Stomach (tissue), 9 donors: ENCODE data around the gene AADAC. TPM values are rescaled to one million over a fixed set of nuclear protein-coding genes. Genes with fewer than 3 reads are reported as not detected.

ENCODE experiments used
- DNase-seq, 2 donors: peaks; one replicate each; pipeline versions ENCODE4 v3.0.0 to v3.0.0-alpha.2; 2013 to 2019
- H3K27ac ChIP-seq, 5 donors: fragments of 200-600 bp in 4 of 5; sonication (generic) in 4 of 5; one replicate each; pipeline ENCODE4 v1.5.1; 2013 to 2019; ENCODE audit warnings: mild to moderate bottlenecking in 1 of 5, moderate library complexity in 1 of 5
- H3K27me3 ChIP-seq, 3 donors: fragments of 200-600 bp; sonication (generic); one replicate each; pipeline ENCODE4 v1.5.1; 2017 to 2019; ENCODE audit warnings: mixed run types in 1 of 3
- H3K36me3 ChIP-seq, 4 donors: fragments of 200-600 bp; sonication (generic); 1 replicate in 3 of 4; 2 replicates in 1 of 4; pipeline ENCODE4 v1.5.1; 2016 to 2019
- H3K4me1 ChIP-seq, 4 donors: fragments of 200-600 bp; sonication (generic); one replicate each; pipeline ENCODE4 v1.5.1; 2016 to 2019
- H3K4me3 ChIP-seq, 4 donors: fragments of 200-600 bp; sonication (generic) in 3 of 4; one replicate each; pipeline ENCODE4 v1.5.1; 2016 to 2019; ENCODE audit warnings: mild to moderate bottlenecking in 1 of 4
- H3K9me3 ChIP-seq, 4 donors: fragments of 200-600 bp; sonication (generic); one replicate each; pipeline ENCODE4 v1.5.1; 2016 to 2019
- EP300 ChIP-seq: sonication (generic); formaldehyde crosslinking; IDR thresholded peaks from one replicate; pipeline ENCODE4 v1.6.1; 2017; ENCODE audit warnings: antibody characterized with exemption
- POLR2A ChIP-seq, 4 donors: fragments of 450-650 bp; IDR thresholded peaks; one replicate each; pipeline ENCODE4 v1.6.1; 2016; ENCODE audit warnings: antibody characterized with exemption in 4 of 4, control low read depth in 2 of 4, mild to moderate bottlenecking in 1 of 4, moderate library complexity in 1 of 4
- POLR2AphosphoS5 ChIP-seq, 3 donors: sonication (generic); formaldehyde crosslinking; IDR thresholded peaks; one replicate each; pipeline ENCODE4 v1.6.1; 2016; ENCODE audit warnings: antibody characterized with exemption in 3 of 3
- WGBS, 5 donors: extraction: QIAGEN DNeasy Blood & Tissue Kit in 3 of 5; methylation state at CpG; one replicate each; pipeline versions ENCODE4 v1.1.5 to v1.1.7; 2013 to 2018; 5-methylcytosine and 5-hydroxymethylcytosine counted together
- intact Hi-C: fragments of 100-400 bp; cut with DNase I; formaldehyde crosslinking; loops from one replicate; pipeline ENCODE4 v1.15.1; 2023; ENCODE audit warnings: low total_unique reads
- polyA plus RNA-seq, 3 donors: library from polyadenylated mRNA; stranded (reverse); fragments of 200-250 nt; gene quantifications; one replicate each; pipeline ENCODE4 v1.2.3, GENCODE V29; 2013
- total RNA-seq, 5 donors: library from RNA; depleted of rRNA; stranded (reverse); fragments of >200 nt; gene quantifications; one replicate each; pipeline versions ENCODE4 v1.1.0 to v1.2.3, GENCODE V29; 2014 to 2016
- TF ChIP-seq, protein P1 (sequence below), 7 experiments: fragments of 450-650 bp in 4 of 7; fragments of 200-600 bp in 3 of 7; sonication (generic) in 3 of 7; IDR thresholded peaks; one replicate each; pipeline ENCODE4 v1.5.1; 2016 to 2019; ENCODE audit warnings: antibody characterized with exemption in 7 of 7, control low read depth in 2 of 7, mild to moderate bottlenecking in 1 of 7
- donor health status: healthy with polysubstance abuse.
- donor health status: Bipolar disorder and iron deficiency.
- donor health status: healthy.

The AADAC gene
- total and polyA plus RNA-seq, 8 donors: 0.35 to 54.7 (median 9.8) TPM; not detected in 3

DNA sequence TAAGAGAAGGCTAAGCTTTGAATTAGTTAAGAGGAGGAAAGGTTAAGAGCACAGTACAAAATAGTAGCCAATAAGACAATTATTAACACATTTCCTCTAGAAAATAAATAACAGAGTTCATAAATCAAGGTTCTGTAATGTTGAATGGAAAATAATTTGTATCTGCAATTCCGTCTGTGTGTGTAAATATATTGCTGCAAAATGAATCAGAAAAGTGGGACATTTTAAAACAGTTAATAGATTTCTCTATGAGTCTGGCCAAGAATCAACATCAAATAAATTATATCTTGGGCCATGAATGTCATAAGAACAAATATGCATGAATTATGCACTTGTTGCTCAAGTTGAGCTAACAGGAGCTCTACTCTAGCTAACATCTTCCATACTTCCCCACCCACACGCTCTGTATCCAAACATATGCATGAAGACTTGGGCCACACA, 45.3 kb downstream of the AADAC start:
- Histone ChIP-seq H3K4me3 (no peak overlapping the region), H3K4me1 (peaks cover 0 to 19% (median 10%) of the 10 kb centered on the region in 4 donors), H3K36me3 (no peaks in the 10 kb centered on the region), H3K9me3 (no peaks in the 10 kb centered on the region), H3K27me3 (no peaks in the 10 kb centered on the region), H3K27ac (no peak overlapping the region)
- intact Hi-C loops: no loop called here
- DNase-seq: peak in 1 of 2 donors; percentile 35
- TF ChIP-seq POLR2AphosphoS5 (IDR thresholded peaks at IDR 0.05): no peak
- TF ChIP-seq, protein P1, sequence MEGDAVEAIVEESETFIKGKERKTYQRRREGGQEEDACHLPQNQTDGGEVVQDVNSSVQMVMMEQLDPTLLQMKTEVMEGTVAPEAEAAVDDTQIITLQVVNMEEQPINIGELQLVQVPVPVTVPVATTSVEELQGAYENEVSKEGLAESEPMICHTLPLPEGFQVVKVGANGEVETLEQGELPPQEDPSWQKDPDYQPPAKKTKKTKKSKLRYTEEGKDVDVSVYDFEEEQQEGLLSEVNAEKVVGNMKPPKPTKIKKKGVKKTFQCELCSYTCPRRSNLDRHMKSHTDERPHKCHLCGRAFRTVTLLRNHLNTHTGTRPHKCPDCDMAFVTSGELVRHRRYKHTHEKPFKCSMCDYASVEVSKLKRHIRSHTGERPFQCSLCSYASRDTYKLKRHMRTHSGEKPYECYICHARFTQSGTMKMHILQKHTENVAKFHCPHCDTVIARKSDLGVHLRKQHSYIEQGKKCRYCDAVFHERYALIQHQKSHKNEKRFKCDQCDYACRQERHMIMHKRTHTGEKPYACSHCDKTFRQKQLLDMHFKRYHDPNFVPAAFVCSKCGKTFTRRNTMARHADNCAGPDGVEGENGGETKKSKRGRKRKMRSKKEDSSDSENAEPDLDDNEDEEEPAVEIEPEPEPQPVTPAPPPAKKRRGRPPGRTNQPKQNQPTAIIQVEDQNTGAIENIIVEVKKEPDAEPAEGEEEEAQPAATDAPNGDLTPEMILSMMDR (IDR thresholded peaks at IDR 0.05): no peak
- no peak for TF ChIP-seq POLR2A (IDR thresholded peaks at IDR 0.05)
- TF ChIP-seq EP300: no peak
- WGBS, 5 donors: 21 to 37% (median 30%) methylated on average over 2 of the region's 2 CpGs

DNA sequence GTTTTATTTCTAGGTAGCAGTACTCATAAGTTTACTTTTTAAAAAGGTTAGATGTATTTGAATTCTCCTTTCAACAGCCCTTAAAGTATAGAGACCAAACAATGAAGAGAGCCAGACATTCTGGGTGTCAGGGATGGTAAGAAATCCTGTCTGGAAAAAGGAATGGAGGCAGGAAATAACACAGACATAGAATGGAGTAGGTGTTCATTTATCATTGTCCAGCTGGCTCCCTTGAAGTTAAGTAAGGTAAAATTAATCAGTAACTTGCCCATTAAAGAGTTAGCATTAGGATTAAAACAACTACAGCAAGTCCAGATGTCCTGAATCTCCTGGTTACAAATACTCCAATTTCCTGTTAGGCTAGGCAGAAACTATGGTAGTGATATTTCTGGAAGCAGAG, 46.0 kb downstream of the AADAC start:
- Histone ChIP-seq H3K4me3 (no peak overlapping the region), H3K27ac (no peak overlapping the region), H3K9me3 (no peaks in the 10 kb centered on the region), H3K27me3 (no peaks in the 10 kb centered on the region), H3K36me3 (no peaks in the 10 kb centered on the region), H3K4me1 (peaks cover 0 to 19% (median 10%) of the 10 kb centered on the region in 4 donors)
- intact Hi-C loops: no loop called here
- peak in 1 of 2 donors; percentile 63 for DNase-seq
- TF ChIP-seq, protein P1 (IDR thresholded peaks at IDR 0.05): no peak

DNA sequence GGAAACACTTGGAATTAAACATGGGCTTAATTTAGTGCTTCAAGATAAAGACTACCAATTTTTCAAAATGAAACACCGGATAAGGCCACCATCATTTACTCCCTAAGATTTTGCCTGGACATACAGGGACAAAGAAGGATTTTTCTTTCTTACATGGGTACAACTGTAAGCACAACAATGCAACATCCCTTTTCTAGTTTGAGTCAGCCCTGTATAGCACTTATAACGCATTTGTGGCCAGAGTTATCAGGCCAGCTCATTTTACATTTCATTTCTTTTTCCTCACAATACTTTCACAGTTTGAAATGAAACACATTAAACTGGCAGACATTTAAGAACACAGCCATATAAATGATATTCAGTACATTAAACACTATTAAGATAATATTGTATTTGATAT, 49.7 kb downstream of the AADAC start:
- Histone ChIP-seq H3K4me3 (no peak overlapping the region), H3K27me3 (no peaks in the 10 kb centered on the region), H3K9me3 (no peaks in the 10 kb centered on the region), H3K27ac (no peak overlapping the region), H3K4me1 (peaks cover 0 to 19% (median 10%) of the 10 kb centered on the region in 4 donors), H3K36me3 (no peaks in the 10 kb centered on the region)
- WGBS, 5 donors: 64 to 81% (median 74%) methylated on average over 2 of the region's 2 CpGs
- TF ChIP-seq POLR2AphosphoS5 (IDR thresholded peaks at IDR 0.05) (no peak), EP300 (no peak)
- TF ChIP-seq, protein P1 (IDR thresholded peaks at IDR 0.05): no peak
- no peak for DNase-seq
- intact Hi-C loops: no loop called here

DNA sequence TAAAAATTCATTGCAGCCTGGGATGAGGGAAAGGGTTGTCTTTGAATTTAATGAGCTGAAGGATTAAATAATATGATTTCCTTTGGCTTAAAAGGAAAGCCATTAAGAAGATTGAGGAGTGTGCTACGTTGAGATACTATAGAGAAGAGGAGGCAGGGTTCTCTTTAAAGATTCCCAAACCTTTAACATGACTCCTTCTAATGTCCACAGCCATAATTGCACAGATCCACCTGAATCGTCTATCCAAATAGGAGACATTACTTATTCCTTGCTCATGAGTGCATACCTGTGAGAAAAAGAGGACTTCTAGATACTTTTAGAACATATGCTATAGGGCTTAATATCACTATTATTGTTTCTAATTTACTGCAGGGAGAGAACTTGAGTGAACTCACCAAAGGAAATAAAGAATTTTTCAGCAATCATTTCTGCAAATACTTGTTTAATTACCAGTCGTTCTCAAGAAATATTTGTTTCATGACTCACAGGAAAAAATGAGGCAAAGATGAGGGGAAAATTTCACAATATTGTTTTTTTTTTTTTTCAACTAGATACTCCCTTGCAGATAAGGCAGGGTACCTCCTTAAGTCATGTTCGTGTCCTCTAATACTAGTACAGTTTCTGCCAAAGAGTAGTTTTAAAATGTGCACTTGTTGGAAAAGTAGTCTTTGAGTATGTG, 50.6 kb downstream of the AADAC start:
- no peaks in the 10 kb centered on the region for H3K27me3 ChIP-seq
- WGBS, 5 donors: 49 to 60% (median 51%) methylated on average over 4 of the region's 4 CpGs
- H3K27ac ChIP-seq: no peak overlapping the region
- H3K36me3 ChIP-seq: no peaks in the 10 kb centered on the region
- H3K4me1 ChIP-seq: peaks cover 0 to 10% (median 6%) of the 10 kb centered on the region in 4 donors
- H3K9me3 ChIP-seq: no peaks in the 10 kb centered on the region
- H3K4me3 ChIP-seq: no peak overlapping the region
- no peak for TF ChIP-seq POLR2A (IDR thresholded peaks at IDR 0.05)
- TF ChIP-seq, protein P1 (IDR thresholded peaks at IDR 0.05): no peak
- no peak for TF ChIP-seq POLR2AphosphoS5 (IDR thresholded peaks at IDR 0.05)
- no peak for TF ChIP-seq EP300
- DNase-seq: peak in 1 of 2 donors; percentile 11
- intact Hi-C loops: no loop called here
